Dendritic cell treated with granulocyte-macrophage colony-stimulating factor and Interleukin-4, amounts not matched to agents 40 ng/mL and 50 ng/mL, for 4 days (primary cell): ENCODE results near the gene RALGAPB.
"Not testable (repeated sequence)": the region's sequence is repeated elsewhere in the genome, so short reads cannot be mapped to it uniquely, and the experiment has no call there.

Experiments
- H3K27ac Mint-ChIP-seq: one replicate; pipeline ENCODE4 v1.8.0; 2022; ENCODE audit warnings: mild to moderate bottlenecking, mixed read lengths
- H3K27me3 Mint-ChIP-seq: one replicate; pipeline ENCODE4 v1.8.0; 2022; ENCODE audit warnings: mild to moderate bottlenecking, mixed read lengths
- H3K36me3 Mint-ChIP-seq: one replicate; pipeline ENCODE4 v1.8.0; 2022; ENCODE audit warnings: low read depth, mixed read lengths
- H3K4me1 Mint-ChIP-seq: one replicate; pipeline ENCODE4 v1.8.0; 2022; ENCODE audit warnings: low read depth, mixed read lengths
- H3K4me3 Mint-ChIP-seq: one replicate; pipeline ENCODE4 v1.8.0; 2022; ENCODE audit warnings: mild to moderate bottlenecking, moderate library complexity, mixed read lengths
- H3K9me3 Mint-ChIP-seq: one replicate; pipeline ENCODE4 v1.8.0; 2022; ENCODE audit warnings: mixed read lengths
- intact Hi-C: fragments of 100-400 bp; cut with micrococcal nuclease; formaldehyde crosslinking; loops from one replicate; pipeline ENCODE4 v1.15.0; 2022

Gene RALGAPB

DNA sequence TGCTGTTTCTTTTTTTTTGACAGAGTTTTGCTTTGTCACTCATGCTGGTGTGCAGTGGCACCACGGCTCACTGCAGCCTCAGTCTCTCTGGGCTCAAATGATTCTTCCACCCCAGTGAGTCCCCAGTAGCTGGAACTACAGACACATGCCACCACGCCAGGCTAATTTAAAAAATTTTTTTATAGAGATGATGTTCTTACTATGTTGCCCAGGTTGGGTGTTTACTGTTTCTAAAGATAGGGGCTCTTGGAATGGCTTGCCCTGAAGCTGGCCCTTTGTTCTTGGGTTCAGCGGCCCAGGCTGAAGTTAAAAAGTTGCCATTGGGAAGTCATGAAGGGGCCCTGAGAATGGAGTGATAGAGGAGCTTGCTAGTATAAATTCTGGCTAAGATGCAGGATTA lies 16.5 kb downstream of the RALGAPB start:
- Mint-ChIP-seq H3K27me3 (no peaks in the 10 kb centered on the region), H3K4me3 (no peak overlapping the region), H3K4me1 (no peaks in the 10 kb centered on the region), H3K9me3 (no peaks in the 10 kb centered on the region), H3K27ac (no peak overlapping the region), H3K36me3 (peaks cover 58% of the 10 kb centered on the region)
- intact Hi-C loops: no loop called here

DNA sequence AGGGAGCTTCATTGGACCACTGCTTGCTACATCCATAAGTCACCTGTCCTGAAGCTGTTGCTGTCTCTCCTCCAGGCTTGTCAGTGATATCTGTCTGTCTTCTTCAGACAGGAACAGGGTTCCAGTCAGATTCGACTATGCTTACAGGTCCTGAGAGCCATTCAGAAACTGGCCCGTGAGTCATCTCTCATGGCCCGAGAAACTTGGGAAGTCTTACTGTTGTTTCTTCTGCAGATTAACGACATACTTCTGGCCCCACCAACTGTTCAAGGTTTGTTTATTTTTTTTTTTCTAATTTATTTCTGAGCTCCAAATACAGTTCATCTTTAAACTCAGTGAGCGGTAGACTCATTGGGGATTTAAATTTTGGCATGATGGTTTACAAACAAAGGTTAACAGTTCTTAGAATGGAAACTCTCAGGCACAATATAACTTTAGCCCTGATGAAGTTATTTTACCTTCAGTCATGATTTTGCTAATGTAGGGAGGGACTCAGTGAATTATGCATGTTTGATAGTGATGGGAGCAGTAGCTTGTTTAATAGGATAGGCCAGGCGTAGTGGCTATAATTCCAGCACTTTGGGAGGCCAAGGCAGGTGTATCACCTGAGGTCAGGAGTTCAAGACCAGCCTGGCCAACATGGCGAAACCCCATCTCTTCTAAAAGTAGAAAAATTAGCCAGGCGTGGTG lies 24.7 kb downstream of the RALGAPB start:
- Mint-ChIP-seq H3K36me3 (peaks cover 93% of the 10 kb centered on the region), H3K27me3 (no peaks in the 10 kb centered on the region), H3K4me1 (no peaks in the 10 kb centered on the region), H3K27ac (no peak overlapping the region), H3K4me3 (no peak overlapping the region), H3K9me3 (no peaks in the 10 kb centered on the region)
- intact Hi-C loops: loop anchor here (10.0 kb wide), 1 partner anchor 47 kb away; no protein-coding TSS in a partner anchor

DNA sequence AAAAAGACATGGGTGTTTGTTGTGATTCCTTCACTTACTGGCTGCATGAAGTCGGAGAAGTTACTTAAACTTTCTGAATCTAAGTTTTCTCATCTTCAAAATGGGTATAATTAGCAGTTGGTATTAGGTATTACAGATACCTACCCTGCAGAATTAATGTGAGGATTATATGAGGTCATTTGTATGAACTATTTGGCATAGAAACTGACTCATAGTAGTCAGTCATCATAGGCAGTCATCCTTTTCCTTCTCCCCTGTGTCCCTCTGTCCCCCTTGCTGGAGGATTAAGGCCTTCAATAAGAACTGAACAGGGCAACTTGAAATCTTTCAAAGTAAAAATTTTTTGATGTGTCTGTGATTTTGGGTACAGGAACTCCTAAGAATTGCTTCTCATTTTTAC lies 26.3 kb downstream of the RALGAPB start:
- Mint-ChIP-seq H3K36me3 (peaks cover 91% of the 10 kb centered on the region), H3K27ac (no peak overlapping the region), H3K4me1 (no peaks in the 10 kb centered on the region), H3K4me3 (no peak overlapping the region), H3K27me3 (no peaks in the 10 kb centered on the region), H3K9me3 (no peaks in the 10 kb centered on the region)
- intact Hi-C loops: loop anchor here (10.0 kb wide), 1 partner anchor 46 kb away; no protein-coding TSS in a partner anchor

DNA sequence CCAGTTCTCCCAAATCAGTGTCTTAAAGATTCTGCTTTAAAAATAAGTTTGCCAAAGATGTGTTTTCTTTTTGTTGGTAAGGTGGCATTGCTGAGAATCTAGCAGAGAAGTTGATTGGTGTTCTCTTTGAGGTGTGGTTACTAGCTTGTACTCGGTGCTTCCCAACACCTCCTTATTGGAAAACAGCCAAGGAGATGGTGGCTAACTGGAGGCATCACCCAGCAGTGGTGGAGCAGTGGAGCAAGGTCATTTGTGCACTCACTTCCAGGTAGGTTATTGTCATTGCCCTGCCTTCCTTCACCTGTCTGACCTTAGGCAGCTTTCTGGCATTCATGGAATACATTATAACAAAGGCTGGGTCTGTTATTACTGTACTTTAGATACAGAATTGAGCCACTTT lies 26.7 kb downstream of the RALGAPB start:
- Mint-ChIP-seq H3K36me3 (peaks cover 91% of the 10 kb centered on the region), H3K9me3 (peaks cover 4% of the 10 kb centered on the region), H3K4me3 (no peak overlapping the region), H3K27me3 (no peaks in the 10 kb centered on the region), H3K27ac (no peak overlapping the region), H3K4me1 (no peaks in the 10 kb centered on the region)
- intact Hi-C loops: loop anchor here (10.0 kb wide), 1 partner anchor 45 kb away; no protein-coding TSS in a partner anchor

DNA sequence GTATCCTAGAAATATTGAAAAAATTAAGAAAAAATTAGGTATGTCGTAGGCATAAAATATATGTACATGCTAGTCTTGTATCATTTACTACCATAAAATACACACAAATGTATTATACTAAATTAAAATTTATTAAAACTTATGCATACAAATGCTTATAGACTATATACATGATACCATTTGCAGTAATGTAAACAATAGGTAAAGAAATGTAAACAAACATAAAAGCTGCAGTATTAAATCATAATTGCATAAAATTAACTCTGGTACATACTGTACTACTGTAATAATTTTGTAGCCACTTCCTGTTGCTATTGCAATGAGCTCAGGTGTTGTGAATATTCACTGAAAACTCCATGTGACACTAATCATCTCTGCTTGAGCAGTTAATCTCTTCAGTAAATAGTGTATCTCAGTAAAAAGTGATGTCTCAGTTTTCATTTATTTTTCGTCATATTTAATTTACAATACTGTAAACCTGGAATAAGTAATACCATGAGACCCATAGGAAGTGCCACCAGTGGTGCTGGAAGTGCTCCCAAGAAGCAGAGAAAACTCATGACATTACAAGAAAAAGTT lies 29.3 kb downstream of the RALGAPB start:
- Mint-ChIP-seq H3K27ac (no peak overlapping the region), H3K36me3 (peaks cover 76% of the 10 kb centered on the region), H3K9me3 (peaks cover 9% of the 10 kb centered on the region), H3K4me3 (no peak overlapping the region), H3K4me1 (no peaks in the 10 kb centered on the region), H3K27me3 (no peaks in the 10 kb centered on the region)
- intact Hi-C loops: no loop called here

DNA sequence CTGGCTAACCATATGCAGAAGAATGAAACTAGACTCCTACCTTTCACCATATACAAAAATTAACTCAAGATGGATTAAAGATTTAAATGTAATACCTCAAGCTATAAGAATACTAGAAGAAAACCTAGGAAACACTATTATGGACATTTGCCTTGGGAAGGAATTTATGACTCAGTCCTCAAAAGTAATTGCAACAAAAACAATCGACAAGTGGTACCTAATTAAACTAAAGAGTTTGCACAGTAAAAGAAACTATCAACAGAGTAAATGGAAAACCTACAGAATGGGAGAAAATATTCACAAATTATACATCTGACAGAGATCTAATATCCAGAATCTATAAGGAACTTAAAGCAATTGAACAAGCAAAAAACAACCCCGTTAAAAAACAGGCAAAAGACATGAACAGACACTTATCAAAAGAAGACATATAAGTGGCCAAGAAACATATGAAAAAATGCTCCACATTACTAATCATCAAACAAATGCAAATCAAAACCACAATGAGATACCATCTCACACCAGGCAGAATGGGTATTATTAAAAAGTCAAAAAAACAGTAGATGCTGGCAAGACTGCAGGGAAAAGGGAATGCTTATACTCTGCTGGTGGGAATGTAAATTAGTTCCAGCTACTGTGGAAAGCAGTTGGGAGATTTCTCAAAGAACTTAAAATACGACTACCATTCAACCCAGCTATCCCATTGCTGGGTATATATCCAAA lies 31.9 kb downstream of the RALGAPB start:
- intact Hi-C loops: no loop called here
- Mint-ChIP-seq H3K4me1 (no peaks in the 10 kb centered on the region), H3K36me3 (peaks cover 75% of the 10 kb centered on the region), H3K9me3 (peaks cover 9% of the 10 kb centered on the region), H3K27me3 (no peaks in the 10 kb centered on the region), H3K27ac (no peak overlapping the region), H3K4me3 (no peak overlapping the region)

DNA sequence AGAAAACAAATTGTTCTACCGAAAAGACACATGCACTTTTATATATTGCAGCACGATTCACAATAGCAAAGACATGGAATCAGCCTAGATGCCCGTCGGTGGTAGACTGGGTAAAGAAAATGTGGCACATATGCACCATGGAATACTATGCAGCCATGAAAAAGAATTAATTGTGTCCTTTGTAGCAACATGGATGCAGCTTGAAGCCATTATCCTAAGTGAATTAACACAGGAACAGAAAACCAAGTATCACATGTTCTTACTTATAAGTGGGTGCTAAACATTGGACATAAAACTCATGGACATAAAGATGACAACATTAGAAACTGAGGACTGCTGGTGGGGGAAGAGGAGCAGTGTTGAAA lies 32.4 kb downstream of the RALGAPB start:
- H3K4me3 Mint-ChIP-seq: no peak overlapping the region
- H3K9me3 Mint-ChIP-seq: peaks cover 9% of the 10 kb centered on the region
- intact Hi-C loops: no loop called here
- peaks cover 75% of the 10 kb centered on the region for H3K36me3 Mint-ChIP-seq
- H3K4me1 Mint-ChIP-seq: no peaks in the 10 kb centered on the region
- H3K27ac Mint-ChIP-seq: no peak overlapping the region
- H3K27me3 Mint-ChIP-seq: no peaks in the 10 kb centered on the region

DNA sequence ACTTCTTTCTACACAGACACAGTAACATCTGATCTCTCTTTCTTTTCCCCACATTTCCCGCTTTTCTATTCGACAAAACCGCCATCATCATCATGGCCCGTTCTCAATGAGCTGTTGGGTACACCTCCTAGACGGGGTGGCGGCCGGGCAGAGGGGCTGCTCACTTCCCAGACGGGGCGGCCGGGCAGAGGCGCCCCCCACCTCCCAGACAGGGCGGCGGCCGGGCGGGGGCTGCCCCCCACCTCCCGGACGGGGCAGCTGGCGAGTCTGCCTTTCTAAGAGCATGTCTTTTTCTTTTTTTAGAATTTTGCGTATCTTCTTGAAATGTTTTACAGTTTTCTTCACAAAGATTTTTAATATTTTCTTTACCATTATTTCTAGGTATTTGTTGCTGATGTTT lies 39.1 kb downstream of the RALGAPB start:
- H3K9me3 Mint-ChIP-seq, H3K27me3 Mint-ChIP-seq, H3K4me3 Mint-ChIP-seq, H3K4me1 Mint-ChIP-seq, H3K27ac Mint-ChIP-seq, intact Hi-C loops: not testable (repeated sequence)
- peaks cover 79% of the 10 kb centered on the region for H3K36me3 Mint-ChIP-seq

DNA sequence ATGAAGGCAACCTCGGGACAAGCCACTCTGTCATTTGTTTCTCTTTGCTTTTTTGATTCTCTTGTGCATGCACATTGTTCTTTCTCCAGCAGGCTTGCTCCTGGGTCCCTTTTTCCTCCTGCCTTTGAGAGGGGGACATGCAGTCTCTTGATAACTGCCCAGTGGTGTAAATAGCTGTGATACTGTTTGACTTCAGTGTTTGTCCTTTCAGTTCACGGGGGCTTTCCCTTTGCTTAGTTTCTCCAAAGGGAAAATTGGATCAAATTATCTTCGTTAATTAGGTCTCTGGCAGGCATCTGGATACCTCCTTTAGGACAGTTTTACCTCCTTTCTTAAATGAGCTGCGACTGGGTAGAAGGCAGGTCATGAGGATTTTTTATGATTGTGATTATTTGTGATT lies 41.5 kb downstream of the RALGAPB start:
- no peak overlapping the region for H3K27ac Mint-ChIP-seq
- no peaks in the 10 kb centered on the region for H3K27me3 Mint-ChIP-seq
- H3K9me3 Mint-ChIP-seq: no peaks in the 10 kb centered on the region
- H3K36me3 Mint-ChIP-seq: peaks cover 79% of the 10 kb centered on the region
- no peak overlapping the region for H3K4me3 Mint-ChIP-seq
- intact Hi-C loops: no loop called here
- no peaks in the 10 kb centered on the region for H3K4me1 Mint-ChIP-seq

DNA sequence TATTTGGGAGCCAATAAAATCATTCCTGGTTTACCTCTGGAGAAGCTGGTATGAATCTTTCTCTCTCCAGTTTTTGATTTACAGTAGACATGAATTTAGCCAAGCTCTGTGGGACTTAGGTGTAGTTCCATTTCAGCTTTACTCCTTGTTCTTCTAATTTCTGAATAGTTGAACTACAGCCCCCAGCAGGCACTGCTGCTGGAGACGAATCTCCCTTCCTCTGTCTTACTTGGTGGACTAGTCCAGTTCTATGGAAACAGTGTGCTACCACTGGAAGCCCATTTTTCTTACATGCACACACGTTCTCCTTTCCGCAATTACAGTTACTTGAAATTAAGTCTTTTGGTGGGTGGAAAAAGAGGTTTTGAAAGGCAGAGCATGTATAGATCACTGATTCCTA lies 42.3 kb downstream of the RALGAPB start:
- Mint-ChIP-seq H3K36me3 (peaks cover 78% of the 10 kb centered on the region), H3K27me3 (no peaks in the 10 kb centered on the region), H3K4me3 (no peak overlapping the region), H3K9me3 (no peaks in the 10 kb centered on the region), H3K27ac (no peak overlapping the region), H3K4me1 (no peaks in the 10 kb centered on the region)
- intact Hi-C loops: no loop called here

DNA sequence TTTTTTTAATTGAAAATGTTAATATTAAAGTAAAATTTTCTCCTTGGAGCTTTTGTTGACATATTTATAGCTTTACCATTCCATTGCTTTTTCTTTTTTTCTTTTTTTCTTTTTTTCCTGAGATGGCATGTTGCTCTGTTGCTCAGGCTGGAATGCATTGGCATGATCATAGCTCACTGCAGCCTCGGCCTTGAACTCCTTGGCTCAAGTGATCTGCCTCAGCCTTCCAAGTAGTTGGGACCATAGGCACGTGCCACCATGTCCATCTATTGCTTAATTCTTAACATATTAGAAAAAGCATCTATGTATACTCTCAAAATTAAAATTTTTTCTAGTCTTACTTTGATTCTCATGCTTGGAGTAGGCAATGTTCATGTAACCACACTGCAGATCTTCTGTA lies 43.0 kb downstream of the RALGAPB start:
- Mint-ChIP-seq H3K4me3 (no peak overlapping the region), H3K4me1 (no peaks in the 10 kb centered on the region), H3K9me3 (no peaks in the 10 kb centered on the region), H3K36me3 (peaks cover 72% of the 10 kb centered on the region), H3K27me3 (no peaks in the 10 kb centered on the region), H3K27ac (no peak overlapping the region)
- intact Hi-C loops: no loop called here

DNA sequence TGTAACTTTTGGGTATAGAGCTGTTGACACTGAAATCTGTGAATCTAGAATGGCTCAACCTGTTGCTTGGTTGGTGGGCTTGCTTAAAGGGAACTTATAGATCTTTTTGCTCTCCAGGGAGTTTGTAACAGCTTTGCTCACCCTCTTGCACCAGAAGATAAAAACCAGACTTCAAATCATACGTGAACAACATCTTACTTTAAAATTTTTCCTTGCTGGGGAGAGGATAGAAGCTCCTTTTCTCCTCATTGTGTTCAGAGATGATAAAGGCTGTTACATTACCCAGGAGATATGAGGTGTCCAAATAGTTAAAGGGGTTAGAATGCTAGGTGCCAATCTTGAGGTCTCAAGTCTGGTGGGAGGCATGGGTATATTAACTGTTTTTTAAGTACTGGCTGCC lies 46.8 kb downstream of the RALGAPB start:
- H3K27me3 Mint-ChIP-seq: no peaks in the 10 kb centered on the region
- H3K4me3 Mint-ChIP-seq: no peak overlapping the region
- H3K36me3 Mint-ChIP-seq: peaks cover 85% of the 10 kb centered on the region
- H3K4me1 Mint-ChIP-seq: no peaks in the 10 kb centered on the region
- intact Hi-C loops: no loop called here
- no peaks in the 10 kb centered on the region for H3K9me3 Mint-ChIP-seq
- no peak overlapping the region for H3K27ac Mint-ChIP-seq

DNA sequence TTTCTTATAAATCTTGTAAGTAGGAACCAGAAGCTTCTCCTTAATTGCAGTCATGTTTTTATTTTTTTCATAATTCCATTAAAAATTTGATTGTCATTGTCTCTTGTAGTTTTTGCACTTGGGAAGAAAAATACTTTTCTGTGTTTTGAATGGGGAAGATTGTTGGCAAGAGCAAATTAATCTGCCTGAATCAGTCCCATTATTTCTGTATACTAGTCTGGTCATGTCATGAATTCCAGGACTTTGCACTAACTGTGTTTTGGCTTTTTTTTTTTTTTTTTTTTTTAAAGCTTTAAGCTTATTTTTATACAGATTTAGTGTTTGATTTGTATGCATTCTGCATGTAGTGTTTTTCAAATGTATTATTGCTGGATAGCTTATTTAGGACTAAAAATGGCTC lies 47.6 kb downstream of the RALGAPB start:
- peaks cover 85% of the 10 kb centered on the region for H3K36me3 Mint-ChIP-seq

DNA sequence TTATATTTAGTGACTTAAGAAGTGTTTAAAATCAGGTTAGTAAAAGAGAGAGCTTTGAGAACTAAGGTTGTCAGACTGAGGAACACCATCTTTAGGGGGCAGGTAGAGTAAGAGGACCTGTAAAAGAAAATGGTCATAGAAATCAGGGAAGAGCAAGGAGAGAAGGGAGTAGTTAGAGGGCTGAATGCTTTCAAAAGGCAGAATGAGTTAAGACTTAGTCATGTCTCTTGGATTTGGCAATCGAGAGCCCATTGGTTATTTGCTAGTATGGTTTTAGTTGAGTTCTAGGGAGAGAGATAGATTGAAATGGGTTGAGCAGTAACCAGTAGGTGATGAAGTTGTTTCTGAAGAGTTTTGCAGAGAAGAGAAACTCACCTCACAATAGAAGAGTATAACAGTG lies 51.1 kb downstream of the RALGAPB start:
- Mint-ChIP-seq H3K4me3 (no peak overlapping the region), H3K27me3 (no peaks in the 10 kb centered on the region), H3K9me3 (no peaks in the 10 kb centered on the region), H3K27ac (no peak overlapping the region), H3K4me1 (no peaks in the 10 kb centered on the region), H3K36me3 (peaks cover 81% of the 10 kb centered on the region)
- intact Hi-C loops: no loop called here

More for the DNA sequence above, 47.6 kb downstream of the RALGAPB start:
- H3K27me3 Mint-ChIP-seq: no peaks in the 10 kb centered on the region
- H3K27ac Mint-ChIP-seq: no peak overlapping the region
- no peaks in the 10 kb centered on the region for H3K4me1 Mint-ChIP-seq
- intact Hi-C loops: no loop called here
- no peak overlapping the region for H3K4me3 Mint-ChIP-seq
- H3K9me3 Mint-ChIP-seq: no peaks in the 10 kb centered on the region
